ENCODE results near the gene TMEM187.

Gene TMEM187

GRCh38 chrX:153934762-153935325 is 37.7 kb upstream of the TMEM187 start, which contains the start of gene NAA10:
TSS of gene NAA10 (minus strand) at chrX:153935037. CDS start at chrX:153934904, 133 bp downstream.
- peak; percentile 83 to 93 (median 88) for DNase-seq

GRCh38 chrX:153935326-153935851 is 37.2 kb upstream of the TMEM187 start:
- no peak for DNase-seq

GRCh38 chrX:153937056-153937455 is 35.5 kb upstream of the TMEM187 start:
- DNase-seq, result no peak

GRCh38 chrX:153938226-153938786 is 34.2 kb upstream of the TMEM187 start:
- no peak for DNase-seq

GRCh38 chrX:153939573-153939972 is 33.0 kb upstream of the TMEM187 start:
- DNase-seq, result no peak

- no peak for DNase-seq
Observed at GRCh38 chrX:153941336-153942252, 31.0 kb upstream of the TMEM187 start.

GRCh38 chrX:153944140-153944799 is 28.3 kb upstream of the TMEM187 start, which contains the start of gene RENBP:
TSS of gene RENBP (minus strand) at chrX:153944643. CDS start at chrX:153944610, 33 bp downstream.
- DNase-seq, result peak; percentile 71 to 87 (median 78)

- DNase-seq, result peak in 1 of 4 experiments; percentile 26
Observed at GRCh38 chrX:153944800-153945150, 27.8 kb upstream of the TMEM187 start.

GRCh38 chrX:153945956-153946943 is 26.3 kb upstream of the TMEM187 start:
- no peak for DNase-seq

- peak; percentile 78 to 87 (median 85) for DNase-seq
Observed at GRCh38 chrX:153947009-153947769, 25.4 kb upstream of the TMEM187 start.

GRCh38 chrX:153948002-153948466 is 24.5 kb upstream of the TMEM187 start:
- DNase-seq, result no peak

- DNase-seq, result peak in 2 of 4 experiments; percentile 32 to 41
Observed at GRCh38 chrX:153948847-153949805, 23.4 kb upstream of the TMEM187 start.

GRCh38 chrX:153950127-153950526 is 22.4 kb upstream of the TMEM187 start:
- no peak for DNase-seq

GRCh38 chrX:153951683-153952372 is 20.7 kb upstream of the TMEM187 start:
- DNase-seq, result no peak

- DNase-seq, result no peak
Observed at GRCh38 chrX:153952373-153953026, 20.1 kb upstream of the TMEM187 start.

- DNase-seq, result peak; percentile 62 to 79 (median 72)
Observed at GRCh38 chrX:153953342-153953830, 19.2 kb upstream of the TMEM187 start.

- no peak for DNase-seq
Observed at GRCh38 chrX:153953892-153954557, 18.5 kb upstream of the TMEM187 start.
